CD4-positive, alpha-beta T cell (primary cell): ENCODE results near the gene CLEC10A. TPM values are rescaled to one million over a fixed set of nuclear protein-coding genes. Genes with fewer than 3 reads are reported as not detected.

Source experiments
- ATAC-seq: fragments of 200-7000 bp; cut with Tn5 transposase; one replicate; pipeline ENCODE4 v1.10.0; 2022; ENCODE audit warnings: mild to moderate bottlenecking; ENCODE audit not compliant: poor library complexity
- CTCF ChIA-PET: fragments of 350-600 bp; sonication (Branson Sonifier 250); formaldehyde crosslinking; loops from one replicate; lab custom pipeline; 2021; ENCODE audit warnings: antibody characterized with exemption, inconsistent platforms; lab: Charles Lee
- POLR2A ChIA-PET: fragments of 350-600 bp; sonication (Branson Sonifier 250); formaldehyde crosslinking; loops from one replicate; lab custom pipeline; 2021; ENCODE audit warnings: antibody characterized with exemption, inconsistent platforms; lab: Charles Lee
- DNase-seq, 14 experiments: peaks; one replicate each; pipeline ENCODE4 v3.0.0-alpha.2; 2013 to 2020; ENCODE audit warnings: mixed read lengths in 2 of 14
- H3K27ac ChIP-seq, 2 donors: one replicate each; pipeline versions ENCODE4 v1.5.1 to v1.7.0; 2013; ENCODE audit warnings: low read length in 2 of 2, low read depth in 1 of 2, mild to moderate bottlenecking in 1 of 2
- H3K27me3 ChIP-seq, 2 experiments: 1 replicate in 1 of 2; 2 replicates in 1 of 2; pipeline versions ENCODE4 v1.6.1 to v1.7.0; 2013; ENCODE audit warnings: low read length in 2 of 2, control low read depth in 1 of 2, mild to moderate bottlenecking in 1 of 2, moderate library complexity in 1 of 2; ENCODE audit not compliant: insufficient read depth in 2 of 2, control insufficient read depth in 1 of 2
- H3K36me3 ChIP-seq: one replicate; pipeline ENCODE4 v1.6.1; 2013; ENCODE audit warnings: low read length, control low read depth; ENCODE audit not compliant: insufficient read depth
- H3K4me1 ChIP-seq: one replicate; pipeline ENCODE4 v1.6.1; 2013; ENCODE audit warnings: low read length, control low read depth; ENCODE audit not compliant: insufficient read depth
- H3K4me3 ChIP-seq: one replicate; pipeline ENCODE4 v1.5.1; 2013; ENCODE audit warnings: mild to moderate bottlenecking, low read length, moderate library complexity
- H3K9me3 ChIP-seq, 2 experiments: 1 replicate in 1 of 2; 2 replicates in 1 of 2; pipeline versions ENCODE4 v1.6.1 to v1.7.0; 2013; ENCODE audit warnings: low read length in 2 of 2, mild to moderate bottlenecking in 2 of 2, control low read depth in 1 of 2, moderate library complexity in 1 of 2; ENCODE audit not compliant: control insufficient read depth in 1 of 2, insufficient read depth in 1 of 2
- H3K27ac Mint-ChIP-seq: one replicate; pipeline ENCODE4 v1.8.0; 2020; ENCODE audit warnings: mixed read lengths
- H3K27me3 Mint-ChIP-seq: one replicate; pipeline ENCODE4 v1.8.0; 2021; ENCODE audit warnings: mixed read lengths
- H3K36me3 Mint-ChIP-seq: one replicate; pipeline ENCODE4 v1.8.0; 2021; ENCODE audit warnings: low read depth, mixed read lengths
- H3K4me1 Mint-ChIP-seq: one replicate; pipeline ENCODE4 v1.8.0; 2021; ENCODE audit warnings: low read depth, mixed read lengths
- H3K4me3 Mint-ChIP-seq: one replicate; pipeline ENCODE4 v1.8.0; 2020; ENCODE audit warnings: mild to moderate bottlenecking, mixed read lengths
- H3K9me3 Mint-ChIP-seq: one replicate; pipeline ENCODE4 v1.8.0; 2020; ENCODE audit warnings: mixed read lengths
- intact Hi-C, 2 experiments: fragments of 100-400 bp; cut with DNase I in 1 of 2; cut with micrococcal nuclease in 1 of 2; formaldehyde crosslinking; loops; one replicate each; pipeline versions ENCODE4 v1.15.1 to v1.9.0; 2023 to 2025; cut with DNase I, micrococcal nuclease
- total RNA-seq, 174 experiments: library from RNA in 2 of 174; stranded (reverse) in 2 of 174; gene quantifications; one replicate each; pipeline ENCODE4 v1.2.3 and lab custom pipeline; 2021 to 2026
- TF ChIP-seq, protein P1 (sequence below): fragments of 200-600 bp; IDR thresholded peaks from one replicate; pipeline ENCODE4 v1.8.0; 2022; ENCODE audit warnings: antibody characterized with exemption, mild to moderate bottlenecking

Gene CLEC10A
- total RNA-seq, 2 experiments from 2014 or later: 0.59 to 0.96 TPM

DNA sequence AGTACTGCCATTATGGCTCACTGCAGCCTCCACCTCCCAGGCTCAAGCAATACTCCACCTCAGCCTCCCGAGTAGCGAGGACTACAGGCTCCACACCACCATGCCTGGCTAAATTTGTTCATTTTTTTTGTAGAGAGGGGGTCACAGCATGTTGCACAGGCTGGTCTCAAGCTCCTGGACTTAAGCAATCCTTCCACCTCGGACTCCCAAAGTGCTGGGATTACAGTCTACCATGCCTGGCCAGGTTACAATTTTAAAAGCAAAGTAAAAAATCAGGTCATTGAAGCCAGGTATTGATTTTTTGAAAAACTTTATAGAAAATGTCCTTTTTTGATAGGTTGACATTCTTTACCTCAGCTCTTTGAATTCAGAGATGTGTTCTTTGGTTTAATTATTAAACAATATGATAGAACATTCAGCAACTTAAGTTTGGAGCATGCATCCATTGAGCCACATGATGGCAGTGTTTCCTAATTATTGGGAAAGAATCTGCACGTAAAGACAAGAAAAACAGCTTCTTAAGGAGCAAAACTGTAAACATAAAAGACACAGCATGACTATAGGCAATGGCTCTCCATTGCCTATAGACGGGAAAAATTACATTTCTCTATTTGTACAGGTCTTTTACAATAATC lies 34.4 kb downstream of the CLEC10A start:
- Mint-ChIP-seq H3K4me1 (peaks cover 44% of the 10 kb centered on the region), H3K36me3 (no peaks in the 10 kb centered on the region), H3K27me3 (no peaks in the 10 kb centered on the region), H3K27ac (peak overlapping the region; percentile 94), H3K4me3 (peak overlapping the region; percentile 90), H3K9me3 (no peaks in the 10 kb centered on the region)
- H3K4me1 ChIP-seq: peaks cover 49% of the 10 kb centered on the region
- no peaks in the 10 kb centered on the region for H3K36me3 ChIP-seq
- TF ChIP-seq, protein P1, sequence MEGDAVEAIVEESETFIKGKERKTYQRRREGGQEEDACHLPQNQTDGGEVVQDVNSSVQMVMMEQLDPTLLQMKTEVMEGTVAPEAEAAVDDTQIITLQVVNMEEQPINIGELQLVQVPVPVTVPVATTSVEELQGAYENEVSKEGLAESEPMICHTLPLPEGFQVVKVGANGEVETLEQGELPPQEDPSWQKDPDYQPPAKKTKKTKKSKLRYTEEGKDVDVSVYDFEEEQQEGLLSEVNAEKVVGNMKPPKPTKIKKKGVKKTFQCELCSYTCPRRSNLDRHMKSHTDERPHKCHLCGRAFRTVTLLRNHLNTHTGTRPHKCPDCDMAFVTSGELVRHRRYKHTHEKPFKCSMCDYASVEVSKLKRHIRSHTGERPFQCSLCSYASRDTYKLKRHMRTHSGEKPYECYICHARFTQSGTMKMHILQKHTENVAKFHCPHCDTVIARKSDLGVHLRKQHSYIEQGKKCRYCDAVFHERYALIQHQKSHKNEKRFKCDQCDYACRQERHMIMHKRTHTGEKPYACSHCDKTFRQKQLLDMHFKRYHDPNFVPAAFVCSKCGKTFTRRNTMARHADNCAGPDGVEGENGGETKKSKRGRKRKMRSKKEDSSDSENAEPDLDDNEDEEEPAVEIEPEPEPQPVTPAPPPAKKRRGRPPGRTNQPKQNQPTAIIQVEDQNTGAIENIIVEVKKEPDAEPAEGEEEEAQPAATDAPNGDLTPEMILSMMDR: peak; percentile 80
- H3K4me3 ChIP-seq: peak overlapping the region; percentile 55
- peaks cover 0 to 7% of the 10 kb centered on the region in 2 experiments for H3K9me3 ChIP-seq
- H3K27ac ChIP-seq: peak overlapping the region; percentile 64 to 68
- ChIA-PET CTCF (interaction anchor here (0.7 to 2.9 kb wide), 19 partner anchors 10 to 543 kb away, joined by 3 to 77 read pairs (median 5); partner anchors contain the start of genes GABARAP, SLC16A13 and TMEM102), POLR2A (interaction anchor here (0.7 to 2.6 kb wide), 27 partner anchors 8 to 661 kb away, joined by 3 to 65 read pairs (median 5); partner anchors contain the start of genes BCL6B, DVL2, GABARAP and POLR2A)
- H3K27me3 ChIP-seq: peaks cover 0 to 5% of the 10 kb centered on the region in 2 experiments
- DNase-seq (peak in 7 of 14 experiments; percentile 16 to 89 (median 61)), ATAC-seq (peak; percentile 53)
- intact Hi-C loops: loop anchor here (1.0 to 10.0 kb wide), 10 partner anchors 87 to 639 kb away; partner anchors contain the start of genes FGF11 (in 1 of the 2), KCTD11 (in 1 of the 2), MPDU1 (in 1 of the 2) and SLC2A4 (in 1 of the 2)

DNA sequence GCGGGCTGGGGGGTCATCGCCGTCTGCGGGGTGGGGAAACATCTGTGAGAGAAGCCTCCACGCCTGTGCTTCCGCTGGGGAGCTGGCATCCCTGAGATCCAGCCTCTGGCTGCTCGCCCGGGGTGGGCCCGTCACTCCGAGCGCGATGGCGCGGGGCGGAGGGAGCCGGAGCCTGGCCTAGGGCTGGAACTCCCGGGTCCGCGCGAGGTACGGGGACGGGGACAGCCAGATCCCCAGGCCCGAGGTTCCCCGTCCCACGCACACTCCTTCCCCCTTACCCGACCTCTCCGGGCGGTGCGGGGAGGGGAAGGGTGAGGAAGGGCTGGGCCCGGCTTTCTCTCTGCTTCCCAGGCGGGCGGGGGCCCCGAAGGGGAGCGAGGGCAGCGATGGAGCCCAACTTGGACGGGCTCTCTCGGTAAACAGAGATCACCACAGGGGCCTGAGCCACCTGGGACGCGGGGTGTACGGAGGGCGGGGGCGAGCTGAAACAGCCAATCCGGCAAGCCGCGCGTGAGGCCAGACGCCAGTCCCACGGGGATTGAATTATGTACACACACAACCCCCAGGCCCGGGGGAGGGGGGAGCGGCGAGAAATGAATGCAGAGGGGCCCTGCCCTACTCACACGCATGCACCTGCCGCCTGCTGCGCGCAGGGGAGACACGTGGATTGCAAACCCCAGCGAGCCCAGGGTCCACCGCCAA lies 36.4 kb downstream of the CLEC10A start, which contains the start of gene SLC16A11:
TSS of gene SLC16A11 (minus strand) at position 596 of the 702 bp plus-strand sequence. CDS start at position 17, 579 bp downstream.
- peak; percentile 6 for ATAC-seq
- CTCF ChIA-PET: interaction anchor here (1.0 to 2.5 kb wide), 4 partner anchors 8 to 253 kb away, joined by 3 to 9 read pairs (median 6); a partner anchor contains a TSS
- Mint-ChIP-seq H3K27me3 (no peaks in the 10 kb centered on the region), H3K4me3 (peak within 1 kb of the TSS; percentile 86), H3K9me3 (no peaks in the 10 kb centered on the region), H3K36me3 (no peaks in the 10 kb centered on the region), H3K27ac (peak within 1 kb of the TSS; percentile 92), H3K4me1 (peaks cover 51% of the 10 kb centered on the region)
- TF ChIP-seq, protein P1: no peak
- intact Hi-C loops: loop anchor here (2.0 to 10.0 kb wide), 4 partner anchors 309 to 641 kb away; partner anchors contain the start of genes KCTD11 (in 1 of the 2), MPDU1 (in 1 of the 2), SOX15 (in 1 of the 2) and TP53 (in 1 of the 2)
- peak within 1 kb of the TSS; percentile 60 for H3K4me3 ChIP-seq
- POLR2A ChIA-PET: interaction anchor here (1.7 kb wide), 1 partner anchor 8 kb away, joined by 12 read pairs; the partner anchor contains the start of gene SLC16A13
- peaks cover 54% of the 10 kb centered on the region for H3K4me1 ChIP-seq
- no peaks in the 10 kb centered on the region for H3K36me3 ChIP-seq
- peak in 8 of 14 experiments; percentile 12 to 56 (median 35) for DNase-seq
- peaks cover 0 to 7% of the 10 kb centered on the region in 2 experiments for H3K9me3 ChIP-seq
- H3K27ac ChIP-seq: peak within 1 kb of the TSS in 1 of 2 donors; percentile 15
- peaks cover 0 to 5% of the 10 kb centered on the region in 2 experiments for H3K27me3 ChIP-seq

DNA sequence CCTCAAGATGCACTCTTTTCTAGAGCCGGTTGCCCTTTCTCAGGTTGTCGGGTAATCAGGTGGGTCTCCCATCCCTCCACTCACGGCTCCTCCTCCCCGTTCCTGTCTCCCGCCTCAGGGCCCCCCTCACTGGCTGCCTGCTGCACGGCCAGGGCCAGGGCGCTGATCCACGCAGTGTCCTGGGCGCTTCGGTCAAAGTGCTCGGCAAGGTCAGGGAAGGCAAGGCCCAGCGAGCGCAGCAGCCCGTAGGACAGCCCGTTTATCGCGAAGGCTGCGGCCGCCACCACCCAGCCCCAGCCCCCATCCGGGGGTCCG lies 36.9 kb downstream of the CLEC10A start:
- ChIA-PET CTCF (interaction anchor here (1.0 to 2.5 kb wide), 3 partner anchors 9 to 254 kb away, joined by 3 to 9 read pairs (median 7); no protein-coding TSS in a partner anchor), POLR2A (interaction anchor here (1.7 kb wide), 1 partner anchor 8 kb away, joined by 12 read pairs; the partner anchor contains the start of gene SLC16A13)
- Histone ChIP-seq H3K9me3 (peaks cover 0 to 7% of the 10 kb centered on the region in 2 experiments), H3K27ac (peak overlapping the region in 1 of 2 donors; percentile 15), H3K4me1 (peaks cover 55% of the 10 kb centered on the region), H3K27me3 (peaks cover 0 to 5% of the 10 kb centered on the region in 2 experiments), H3K36me3 (no peaks in the 10 kb centered on the region), H3K4me3 (peak overlapping the region; percentile 60)
- Mint-ChIP-seq H3K36me3 (no peaks in the 10 kb centered on the region), H3K27ac (peak overlapping the region; percentile 92), H3K4me1 (peaks cover 56% of the 10 kb centered on the region), H3K9me3 (no peaks in the 10 kb centered on the region), H3K4me3 (peak overlapping the region; percentile 86), H3K27me3 (no peaks in the 10 kb centered on the region)
- ATAC-seq (no peak), DNase-seq (no peak)
- TF ChIP-seq, protein P1: no peak
- intact Hi-C loops: loop anchor here (5.0 to 10.0 kb wide), 3 partner anchors 309 to 642 kb away; partner anchors contain the start of genes KCTD11 (in 1 of the 2), MPDU1 (in 1 of the 2), TP53 (in 1 of the 2) and WRAP53 (in 1 of the 2)
